NCI-H146 treated with DMSO at 0.1 percent for 48 hours (cell line): ENCODE data around the gene RBM4.

ENCODE experiments used
- DNase-seq: peaks from one replicate; lab custom pipeline; 2025; ENCODE audit not compliant: unreplicated experiment; lab: John Stamatoyannopoulos, UW

RBM4 gene

GRCh38 chr11:66649903-66650302 lies 11.4 kb downstream of the RBM4 start:
- DNase-seq: no peak

GRCh38 chr11:66651016-66651415 lies 12.5 kb downstream of the RBM4 start:
- DNase-seq: no peak

GRCh38 chr11:66652651-66653050 lies 14.1 kb downstream of the RBM4 start:
- DNase-seq: no peak

GRCh38 chr11:66653123-66653522 lies 14.6 kb downstream of the RBM4 start:
- no peak for DNase-seq

- no peak for DNase-seq
Observed at GRCh38 chr11:66659763-66660162, 21.3 kb downstream of the RBM4 start.

GRCh38 chr11:66663741-66664296 lies 25.3 kb downstream of the RBM4 start:
- DNase-seq: no peak

GRCh38 chr11:66665369-66665768 lies 26.9 kb downstream of the RBM4 start:
- no peak for DNase-seq

- DNase-seq: no peak
Observed at GRCh38 chr11:66670816-66671215, 32.3 kb downstream of the RBM4 start.

GRCh38 chr11:66674964-66675602 lies 36.6 kb downstream of the RBM4 start:
- DNase-seq: no peak

GRCh38 chr11:66676282-66676919 lies 37.9 kb downstream of the RBM4 start:
- no peak for DNase-seq

- no peak for DNase-seq
Observed at GRCh38 chr11:66676931-66677598, 38.6 kb downstream of the RBM4 start.

GRCh38 chr11:66677599-66678375 lies 39.3 kb downstream of the RBM4 start, which contains the start of gene RBM4B:
TSS of gene RBM4B (minus strand) at chr11:66677887. CDS start at chr11:66677079, 808 bp downstream.
- peak; percentile 85 for DNase-seq

- no peak for DNase-seq
Observed at GRCh38 chr11:66680966-66681645, 42.6 kb downstream of the RBM4 start.

- DNase-seq: no peak
Observed at GRCh38 chr11:66683877-66684276, 45.4 kb downstream of the RBM4 start.

GRCh38 chr11:66684635-66685034 lies 46.1 kb downstream of the RBM4 start:
- no peak for DNase-seq

GRCh38 chr11:66685276-66686099 lies 47.0 kb downstream of the RBM4 start:
- no peak for DNase-seq

GRCh38 chr11:66686100-66686785 lies 47.7 kb downstream of the RBM4 start:
- no peak for DNase-seq

- no peak for DNase-seq
Observed at GRCh38 chr11:66686801-66687750, 48.6 kb downstream of the RBM4 start.
